GM21423 (cell line): Measurements from ENCODE around the gene TNFRSF14.

Experiments
- ATAC-seq: cut with Tn5 transposase; IDR thresholded peaks from one replicate; pipeline ENCODE4 v1.9.1; 2021; ENCODE audit warnings: mild to moderate bottlenecking, moderate library complexity; ENCODE audit not compliant: unreplicated experiment

The TNFRSF14 gene

DNA sequence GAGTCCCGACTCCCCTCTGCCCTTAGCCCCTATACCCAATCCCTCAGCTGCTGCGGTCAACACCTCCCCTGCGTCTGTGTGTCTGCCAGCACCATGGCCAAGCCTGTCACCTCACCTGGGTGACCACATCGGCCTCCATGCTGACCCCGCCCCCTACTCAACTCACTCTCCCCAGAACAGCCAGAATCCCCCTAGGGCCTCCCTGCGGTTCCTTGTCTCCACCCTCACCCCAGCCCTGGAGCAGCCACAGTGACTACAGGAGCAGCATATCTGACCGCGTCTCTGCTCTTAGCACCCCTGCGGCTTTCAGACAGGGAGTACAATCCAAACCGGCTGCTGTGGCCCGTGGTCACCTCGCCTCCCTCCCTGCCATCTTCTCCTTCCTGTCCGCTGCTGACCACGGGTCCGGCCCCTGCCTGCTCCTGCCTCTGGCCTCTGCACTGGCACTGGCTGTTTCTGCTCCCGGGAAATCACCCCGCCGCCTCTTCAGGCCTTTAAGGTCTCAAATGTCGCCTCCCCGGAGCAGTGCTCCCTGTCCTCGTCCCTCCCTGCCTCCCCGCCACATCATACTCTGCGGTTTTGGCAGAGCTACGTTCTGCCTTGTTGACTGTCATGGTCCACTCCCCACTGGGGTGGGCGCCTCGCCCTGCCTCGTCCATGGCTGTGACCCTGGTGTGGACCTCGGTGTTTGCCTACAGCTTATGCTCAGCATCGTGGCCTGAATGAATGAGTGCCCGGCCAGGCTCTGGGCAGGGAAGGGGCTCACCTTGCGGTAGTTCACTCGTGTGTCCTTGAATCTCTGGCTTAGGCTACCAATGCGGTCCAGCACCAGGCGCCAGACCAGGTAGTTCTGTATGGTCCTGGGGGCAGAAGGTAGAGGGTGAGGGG, 41.5 kb downstream of the TNFRSF14 start:
- ATAC-seq = no peak

DNA sequence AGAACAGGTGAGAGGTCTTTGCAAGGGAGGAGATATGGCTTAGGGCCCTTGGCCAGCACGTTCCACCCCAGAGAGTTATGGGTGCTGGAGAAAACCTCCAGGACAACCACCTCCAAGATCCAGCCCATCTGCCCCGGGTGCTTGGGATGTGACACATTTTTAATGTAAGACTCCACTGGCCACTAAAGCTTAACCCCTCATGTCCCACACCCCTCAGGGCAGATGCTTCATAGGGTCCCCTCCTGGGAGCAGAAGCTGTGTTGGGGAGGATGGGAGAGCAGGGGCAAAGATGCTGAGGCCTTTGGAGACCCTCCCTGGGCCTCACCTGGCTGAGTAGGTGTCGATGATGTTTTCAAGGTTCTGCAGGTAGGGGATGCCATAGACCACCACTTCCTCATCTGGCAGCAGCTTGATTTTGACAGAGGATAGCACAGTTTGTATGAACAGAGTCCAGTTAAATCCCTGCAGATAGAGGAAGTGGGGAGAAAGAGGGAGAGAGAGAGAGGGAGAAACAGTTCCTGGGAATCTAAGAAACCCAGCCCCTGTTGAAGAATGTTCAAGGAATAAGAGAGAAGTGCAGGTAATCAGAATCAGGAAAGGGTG, 42.3 kb downstream of the TNFRSF14 start:
- no peak for ATAC-seq

DNA sequence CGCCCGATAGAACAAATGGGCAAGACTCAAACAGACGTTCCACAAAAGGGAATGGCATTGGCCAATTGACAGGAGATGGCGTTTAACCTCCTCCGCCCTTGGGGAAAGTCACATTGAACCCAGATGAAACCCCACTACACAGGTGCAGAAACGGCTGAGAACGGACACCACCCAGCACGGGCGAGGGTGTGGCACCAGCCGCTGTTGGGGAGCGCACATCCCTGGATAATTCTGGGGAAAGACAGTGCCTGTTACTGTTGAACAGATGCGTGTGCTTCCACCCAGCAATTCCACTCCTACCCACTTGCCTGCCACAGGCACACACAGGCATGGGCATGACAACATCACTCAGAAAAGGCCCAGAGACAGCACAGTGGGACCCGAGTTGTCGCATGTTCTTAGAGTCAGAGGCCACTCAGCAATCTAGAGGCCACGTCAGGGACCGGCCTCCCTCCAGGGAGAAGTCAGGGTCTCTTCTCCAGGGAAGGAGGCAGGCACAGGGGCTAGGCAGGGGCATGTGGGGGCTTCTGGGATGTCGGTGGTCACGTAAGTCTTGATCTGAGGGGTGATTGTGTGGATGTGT, 45.6 kb downstream of the TNFRSF14 start:
- no peak for ATAC-seq

DNA sequence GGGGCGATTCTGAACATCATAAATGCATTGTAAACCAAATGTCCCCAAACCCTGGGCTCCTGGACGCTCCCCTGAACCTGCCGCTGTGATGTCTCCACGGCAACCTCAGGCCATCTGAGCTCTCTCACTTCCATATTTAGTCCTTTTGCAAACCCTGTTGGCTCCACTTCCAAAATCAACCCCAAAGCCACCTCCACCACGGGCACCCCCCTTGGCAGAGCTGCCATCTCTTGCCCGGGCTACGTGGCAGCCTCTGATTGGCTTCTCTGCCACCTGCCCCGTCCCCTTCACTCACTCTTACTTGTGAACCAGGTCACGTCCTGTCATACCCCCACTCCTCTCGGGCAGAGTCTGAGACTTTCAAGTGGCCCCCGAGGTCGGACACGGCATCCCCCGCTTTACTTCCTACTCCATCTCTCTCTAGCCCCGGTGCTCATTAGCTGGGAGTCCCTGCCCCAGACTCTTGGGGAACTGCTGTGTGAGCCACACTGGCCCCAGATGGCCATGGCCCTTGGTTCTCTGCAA, 46.2 kb downstream of the TNFRSF14 start:
- no peak for ATAC-seq

DNA sequence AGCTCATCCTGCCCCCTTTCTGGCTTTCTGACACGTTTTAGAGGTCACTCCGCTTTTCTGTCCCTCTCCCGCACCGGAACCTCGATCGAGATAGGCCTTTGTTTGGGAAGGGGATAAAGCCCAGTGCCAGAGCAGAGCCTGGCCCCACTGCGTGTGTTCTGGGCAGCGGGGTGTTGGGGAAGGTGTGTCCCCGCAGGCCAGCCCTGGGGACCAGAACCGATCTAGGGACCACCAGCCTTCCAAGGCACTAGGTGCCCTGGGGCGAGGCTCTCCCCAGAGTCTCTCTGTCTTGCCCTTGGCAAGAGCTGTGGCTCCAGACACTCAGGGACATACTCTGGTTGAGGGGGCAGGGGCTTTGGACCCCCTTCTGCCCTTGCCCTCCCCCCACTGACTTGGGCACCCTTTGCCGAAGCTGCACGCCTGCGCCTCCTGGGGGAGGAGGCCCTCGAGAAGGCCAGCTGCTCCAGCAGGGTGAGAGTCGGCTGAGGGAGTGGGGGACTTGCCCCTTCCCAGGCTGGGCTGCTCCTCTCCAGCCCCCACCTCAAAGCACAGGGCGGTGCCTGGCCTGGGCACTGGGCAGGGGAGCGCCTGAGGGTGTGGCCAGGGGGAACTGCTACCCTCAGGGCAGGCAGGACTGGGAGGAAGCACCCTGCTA, 46.8 kb downstream of the TNFRSF14 start:
- ATAC-seq = no peak

DNA sequence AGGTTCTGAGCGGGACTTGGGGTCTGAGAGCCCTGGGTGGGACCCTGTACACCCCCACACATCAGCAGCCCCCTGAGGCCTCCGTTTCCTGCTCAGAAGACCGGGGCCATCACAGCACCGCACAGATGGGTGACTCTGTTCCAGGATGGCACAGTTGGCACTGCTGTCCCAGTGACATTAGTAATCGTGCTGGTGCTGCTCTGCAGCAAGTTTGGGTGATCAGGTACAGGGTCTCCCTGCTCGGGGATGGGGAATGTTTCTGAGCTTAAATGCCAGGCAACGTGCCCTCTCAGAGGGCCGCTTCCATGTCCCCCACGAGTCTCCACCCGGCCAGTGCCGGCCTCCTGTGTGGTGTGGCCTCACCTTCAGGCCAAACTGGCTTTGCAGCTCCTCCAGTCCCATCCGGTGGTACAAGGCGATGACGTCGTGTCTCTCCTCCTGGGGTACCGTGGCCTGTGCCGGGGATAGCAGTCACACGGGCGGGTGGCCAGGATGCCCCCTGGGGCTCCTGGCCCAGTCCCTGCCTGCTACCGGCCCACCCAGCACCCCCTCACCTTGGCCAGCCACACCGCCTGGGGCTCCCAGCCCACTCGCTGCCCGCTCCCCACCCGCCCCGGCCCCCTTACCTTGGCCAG, 47.5 kb downstream of the TNFRSF14 start:
- ATAC-seq = no peak

DNA sequence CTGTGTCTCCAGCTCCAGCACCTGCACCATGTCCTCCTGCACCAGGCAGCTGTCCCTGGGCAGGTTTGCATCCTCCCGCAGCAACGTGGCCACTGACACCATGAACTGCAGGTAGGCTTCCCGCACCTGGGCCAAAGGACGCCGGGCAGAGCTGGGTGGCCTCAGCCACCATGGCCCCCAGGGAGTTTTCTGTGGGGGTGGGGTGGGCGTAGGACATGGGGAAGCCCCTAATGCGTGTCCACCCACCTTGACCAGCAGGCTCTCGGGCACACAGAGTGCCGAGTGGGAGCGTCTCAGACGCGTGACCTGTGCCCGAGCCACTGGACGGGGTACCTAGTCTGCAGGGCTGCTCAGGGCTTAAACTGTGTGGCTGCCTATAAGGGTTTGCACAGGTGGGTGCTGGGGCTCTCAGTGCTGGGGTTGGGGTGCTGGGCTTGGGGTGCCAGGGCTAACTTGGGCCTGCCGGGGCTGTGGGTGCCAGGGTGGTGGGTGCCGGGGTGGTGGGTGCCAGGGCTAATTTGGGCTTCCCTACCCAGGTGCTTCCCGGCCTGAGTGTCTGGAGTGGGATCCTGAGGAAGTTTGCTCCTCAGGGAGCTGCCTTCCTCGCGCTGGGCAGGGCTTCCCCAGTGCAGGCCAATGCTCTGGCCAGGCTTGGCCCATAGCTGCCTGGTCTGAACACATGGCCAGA, 48.1 kb downstream of the TNFRSF14 start:
- no peak for ATAC-seq

DNA sequence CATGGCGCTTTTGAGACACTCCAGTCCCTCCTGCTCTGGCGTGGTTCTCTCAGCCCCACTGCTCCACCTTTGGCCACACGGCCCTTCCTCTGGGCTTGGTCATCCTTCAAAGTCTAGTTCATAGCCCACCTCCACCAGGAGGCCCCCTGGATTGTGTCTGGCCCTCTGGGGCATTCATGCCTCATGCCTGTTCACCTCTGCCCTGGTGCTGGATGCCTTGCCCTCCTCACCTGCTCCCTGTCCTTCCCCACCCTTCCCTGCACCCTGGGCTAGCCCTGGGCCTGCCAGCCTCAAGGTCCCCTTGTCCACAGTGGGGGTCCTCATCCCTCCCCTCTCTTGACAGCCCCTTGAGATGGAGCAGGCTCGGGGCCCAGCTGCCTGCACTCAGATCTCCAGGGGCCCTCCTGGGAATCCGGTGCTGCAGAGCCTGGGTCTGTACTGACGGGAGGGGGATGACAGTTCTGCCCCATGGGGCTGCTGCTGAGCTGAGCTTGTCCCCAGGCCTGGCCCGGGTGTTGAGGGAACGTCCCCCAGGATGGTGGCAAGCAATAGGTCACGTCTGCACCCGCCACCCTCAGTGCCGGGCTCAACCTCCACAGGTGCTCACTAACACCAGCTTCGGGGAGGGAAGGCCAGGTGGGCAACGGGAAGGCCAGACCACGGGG, 48.8 kb downstream of the TNFRSF14 start:
- no peak for ATAC-seq

DNA sequence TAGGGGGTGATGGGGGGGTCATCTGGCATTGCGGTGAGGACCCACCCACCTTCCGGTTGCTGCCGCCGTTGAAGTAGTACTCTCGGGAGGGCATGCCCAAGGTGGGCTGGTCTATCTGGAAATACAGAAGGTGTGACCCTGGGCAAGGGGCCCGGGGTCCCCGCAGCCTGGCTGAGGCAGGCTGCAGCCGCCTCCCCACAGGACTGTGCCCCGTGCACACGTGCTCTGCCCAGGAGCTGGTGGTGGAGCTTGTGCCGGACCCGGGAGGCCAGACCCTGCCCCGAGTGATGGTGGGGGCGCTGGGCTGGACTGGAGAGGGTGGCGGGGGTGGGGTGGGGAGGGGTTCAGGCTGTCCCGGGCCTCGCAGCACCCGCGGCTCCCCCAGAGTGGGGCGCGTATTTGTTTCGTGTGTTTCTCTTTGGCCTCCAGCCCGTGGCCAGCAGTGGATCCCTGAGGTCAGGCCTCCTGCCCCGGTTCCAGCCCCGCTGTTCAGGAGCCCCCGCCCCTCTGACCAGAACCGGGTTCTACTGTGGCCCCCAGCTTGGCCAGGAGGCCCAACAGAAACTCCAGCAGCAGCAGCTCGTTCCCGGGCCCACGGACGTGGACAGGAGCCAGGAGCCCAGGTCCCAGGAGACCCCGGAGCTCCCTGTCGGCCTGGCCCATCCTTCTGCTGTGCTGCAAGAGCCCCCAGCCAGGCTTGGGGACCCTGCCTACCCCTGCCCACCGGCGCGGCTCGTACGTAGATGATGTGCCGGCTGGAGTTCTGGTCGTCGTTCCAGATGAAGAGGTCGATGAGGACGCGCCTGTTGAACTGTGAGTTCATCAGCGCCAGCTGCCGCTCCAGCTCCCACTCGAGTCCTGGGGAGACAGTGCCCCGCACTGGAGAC, 49.6 kb downstream of the TNFRSF14 start:
- ATAC-seq = no peak

DNA sequence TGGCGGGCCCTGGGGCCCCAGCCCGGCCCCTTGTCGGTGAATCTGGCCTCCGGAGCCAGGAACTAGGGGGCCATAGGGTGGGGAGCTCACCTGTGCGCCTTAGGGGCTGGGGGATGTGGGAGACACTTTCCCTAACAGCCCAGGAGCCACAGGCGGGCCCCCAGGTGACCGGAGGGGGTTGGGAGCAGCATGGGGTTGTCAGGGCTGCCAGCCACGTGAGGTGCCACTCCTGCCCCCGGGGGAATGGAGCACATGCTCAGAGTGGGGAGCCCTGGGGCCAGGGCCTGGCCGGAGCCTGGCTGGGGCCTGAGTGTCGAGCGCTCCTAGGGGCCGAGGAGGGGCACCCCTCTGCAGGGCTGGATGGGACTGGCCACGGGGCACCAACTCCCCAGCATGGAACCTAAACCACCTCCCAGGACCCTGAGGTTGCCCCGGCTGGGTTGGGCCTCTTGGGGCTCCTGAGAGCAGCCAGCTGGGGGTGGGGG, 50.3 kb downstream of the TNFRSF14 start:
- ATAC-seq = no peak

DNA sequence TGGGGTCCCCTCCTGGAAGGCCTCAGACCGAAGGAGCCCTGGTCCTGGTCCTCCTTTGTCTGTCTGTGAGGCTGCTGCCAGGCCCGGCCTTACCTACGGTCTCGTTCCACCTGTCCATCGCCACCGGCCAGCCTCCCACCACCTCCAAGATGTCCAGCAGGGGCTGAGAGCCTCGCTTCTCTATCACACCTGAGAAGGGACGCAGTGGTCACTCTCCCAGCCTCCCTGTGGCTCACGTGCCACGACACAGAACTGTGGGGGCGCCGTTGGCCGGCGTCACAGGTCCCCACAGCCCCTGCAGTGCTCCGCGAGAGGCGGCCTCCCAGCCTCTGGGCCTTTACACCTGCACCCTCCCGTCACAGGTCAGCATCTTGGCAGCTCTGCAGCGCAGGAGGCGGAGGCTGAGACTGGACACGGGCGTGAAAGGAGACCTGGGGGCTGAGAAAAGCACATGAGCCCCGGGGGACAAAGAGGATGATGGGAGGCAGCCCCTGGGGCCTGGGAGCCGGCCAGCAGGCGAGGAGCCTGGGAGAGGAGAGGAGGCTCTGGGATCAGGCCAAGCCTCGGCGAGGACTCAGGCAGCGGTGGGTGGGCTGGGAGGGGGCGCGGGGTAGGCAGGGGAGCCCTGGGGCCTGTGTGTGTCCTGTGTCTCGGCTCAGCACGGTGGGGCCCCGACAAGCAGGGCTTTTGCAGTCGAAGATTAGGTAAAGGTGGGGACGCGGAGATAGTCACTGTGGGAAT, 50.9 kb downstream of the TNFRSF14 start:
- no peak for ATAC-seq

DNA sequence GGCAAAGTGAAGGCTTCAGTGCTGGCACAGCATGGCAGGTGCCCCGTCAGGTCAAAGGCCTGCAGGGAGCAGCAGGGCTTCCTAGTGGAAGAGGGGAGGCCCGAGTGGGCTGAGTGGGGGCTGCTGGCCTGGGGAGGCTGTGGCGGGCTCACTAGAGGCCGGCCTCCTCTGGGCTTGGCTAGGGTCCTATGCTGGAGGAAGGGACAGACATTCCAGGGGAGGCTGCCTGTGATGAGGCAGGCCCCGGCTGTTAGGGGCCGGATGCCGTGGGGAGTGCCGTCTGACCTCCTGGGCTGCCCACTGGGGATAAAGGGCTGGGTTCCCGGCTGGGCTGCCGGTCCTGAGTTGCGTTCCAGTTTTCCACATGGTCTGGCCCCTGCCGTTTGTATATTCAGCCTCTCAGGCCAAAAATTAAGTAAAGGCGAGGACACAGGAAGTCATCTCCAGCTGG, 51.5 kb downstream of the TNFRSF14 start:
- ATAC-seq = no peak

DNA sequence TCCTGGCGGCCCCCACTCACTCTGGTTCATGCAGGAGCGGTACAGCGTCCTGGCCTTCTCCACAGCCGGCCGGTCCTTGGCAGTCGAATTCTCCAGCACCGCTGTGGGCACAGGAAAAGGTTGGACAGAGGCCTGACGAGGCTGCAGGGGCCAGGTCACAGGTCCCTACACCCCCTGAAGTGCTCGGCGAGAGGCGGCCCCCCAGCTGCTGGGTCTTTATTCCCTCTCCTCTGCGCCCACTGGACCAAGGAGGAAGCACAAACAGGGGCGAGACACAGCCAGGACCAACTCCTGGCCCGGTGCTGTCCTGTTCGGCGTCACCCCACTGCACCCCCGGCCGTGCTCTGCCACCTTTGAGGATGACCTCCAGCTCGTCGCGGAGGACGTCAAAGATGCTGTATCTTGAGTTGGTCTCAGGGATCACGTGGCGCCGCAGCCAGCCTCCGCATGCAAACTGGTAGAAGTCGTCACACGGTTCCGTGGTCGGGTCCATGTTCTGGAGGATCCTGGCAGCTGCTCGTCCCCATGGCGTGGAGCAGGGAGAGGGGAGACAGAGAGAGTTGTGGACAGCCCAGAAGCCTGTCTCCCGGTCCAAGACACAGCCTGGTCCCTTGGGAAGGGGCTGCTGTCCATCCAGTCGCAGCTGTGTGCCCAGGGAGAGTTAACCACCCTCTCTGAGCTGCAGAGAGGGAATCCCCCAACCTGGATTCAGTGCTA, 53.3 kb downstream of the TNFRSF14 start:
- no peak for ATAC-seq

DNA sequence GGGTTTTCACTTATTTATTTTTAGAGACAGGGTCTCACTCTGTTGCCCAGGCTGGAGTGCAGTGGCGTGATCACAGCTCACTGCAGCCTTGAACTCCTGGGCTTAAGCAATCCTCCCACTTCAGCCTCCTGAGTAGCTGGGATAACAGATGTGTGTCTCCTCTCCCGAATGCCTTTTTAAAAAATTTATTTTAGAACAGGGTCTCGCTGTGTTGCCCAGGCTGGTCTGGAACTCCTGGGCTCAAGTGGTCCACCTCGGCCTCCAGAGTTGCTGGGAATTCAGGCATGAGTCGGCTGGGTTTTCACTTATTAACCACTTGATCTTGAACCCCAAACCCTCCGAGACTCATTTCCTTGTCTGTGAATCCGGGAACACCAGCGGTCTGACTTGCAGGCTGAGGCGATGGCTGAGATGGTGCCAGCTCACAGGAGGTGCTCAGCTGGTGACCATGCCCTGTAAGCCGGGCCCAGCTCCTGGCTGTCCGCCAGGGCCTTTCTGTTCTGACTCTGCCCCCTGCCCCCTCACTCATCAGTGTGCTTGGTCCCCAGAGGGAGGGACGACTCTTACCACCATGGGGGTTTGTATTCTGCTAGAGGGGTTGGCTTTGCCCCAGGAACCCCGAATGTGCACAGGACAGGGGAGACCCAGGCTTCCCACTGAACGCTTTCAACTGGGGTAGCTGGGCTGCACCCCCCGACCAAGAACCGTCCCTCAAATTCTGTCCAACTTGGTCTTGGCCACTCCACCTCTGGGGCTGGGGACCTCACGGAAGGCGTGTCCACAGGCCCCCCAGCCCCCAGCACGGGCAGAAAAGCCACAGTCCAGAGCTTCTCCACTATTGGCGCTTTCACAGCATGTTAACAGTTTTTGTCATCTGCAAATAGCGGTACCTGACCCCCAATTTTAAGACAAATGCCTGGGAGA, 54.1 kb downstream of the TNFRSF14 start:
- no peak for ATAC-seq

DNA sequence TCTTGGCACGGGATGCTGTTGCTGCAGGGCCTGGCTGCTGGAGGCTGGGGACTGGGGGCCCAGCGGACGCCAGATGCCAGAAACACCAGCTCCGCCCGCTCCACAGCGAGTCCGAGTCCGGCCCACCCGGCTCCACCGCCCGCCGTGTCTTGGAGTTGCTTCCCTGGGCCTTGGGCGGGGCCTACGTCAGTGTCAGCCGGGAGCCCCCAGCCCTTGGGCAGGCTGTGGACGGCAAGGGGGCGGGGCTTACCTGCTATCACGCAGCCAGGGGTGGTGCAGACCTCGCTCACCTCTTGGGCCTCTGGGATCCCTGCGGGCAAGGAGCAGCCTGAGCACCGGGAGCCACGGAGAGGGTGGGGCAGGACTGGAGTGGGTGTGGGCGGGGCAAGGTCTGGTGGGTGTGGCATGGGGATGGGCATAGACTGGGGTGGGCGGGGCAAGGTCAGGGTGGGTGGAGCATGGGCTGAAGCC, 54.9 kb downstream of the TNFRSF14 start:
- no peak for ATAC-seq
